ENCODE data around the gene CHRNA3.
"Not testable (repeated sequence)": the region's sequence is repeated elsewhere in the genome, so short reads cannot be mapped to it uniquely, and the experiment has no call there.

The CHRNA3 gene

GRCh38 chr15:78565951-78566774 lies 54.6 kb downstream of the CHRNA3 start:
- Histone ChIP-seq H3K4me3 (peak overlapping the region; percentile 36 to 64 (median 47)), H3K27ac (peak overlapping the region in 2 of 21 experiments; percentile 16 to 37)

- Histone ChIP-seq H3K4me3 (peak within 1 kb of the TSS; percentile 36 to 64 (median 47)), H3K27ac (peak within 1 kb of the TSS in 4 of 21 experiments; percentile 16 to 37 (median 32))
These were observed 55.5 kb downstream of the CHRNA3 start, which contains the start of gene CHRNA5 for GRCh38 chr15:78565097-78565950. Gene CHRNA5 (plus strand): TSS chr15:78565520. CDS start chr15:78565720, 200 bp downstream.

- Histone ChIP-seq H3K4me3 (peak overlapping the region in 5 of 7 experiments; percentile 36 to 64 (median 51)), H3K27ac (peak overlapping the region in 1 of 21 experiments; percentile 35)
These were observed 56.1 kb downstream of the CHRNA3 start for GRCh38 chr15:78564743-78565096.

DNA sequence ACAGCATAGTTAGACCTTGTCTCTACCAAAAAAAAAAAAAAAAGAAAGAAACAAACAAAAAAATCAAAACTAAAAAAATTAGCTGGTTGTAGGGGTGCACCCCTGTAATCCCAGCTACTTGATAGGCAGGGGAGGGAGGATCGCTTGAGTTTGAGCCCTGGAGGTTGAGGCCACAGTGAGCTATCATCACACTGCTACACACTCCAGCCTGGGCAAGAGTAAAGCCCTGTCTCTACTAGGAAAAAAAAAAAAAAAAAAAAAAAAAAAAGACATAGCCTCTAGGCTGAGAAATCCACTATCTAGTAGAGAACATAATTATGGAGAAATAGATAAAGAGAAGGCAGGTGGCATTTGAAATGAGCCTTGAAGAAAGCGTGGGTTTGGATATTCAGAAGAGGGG lies 57.7 kb downstream of the CHRNA3 start:
- H3K27ac ChIP-seq = no peak overlapping the region
- H3K4me3 ChIP-seq = no peak overlapping the region

- Histone ChIP-seq H3K27ac (no peak overlapping the region), H3K4me3 (no peak overlapping the region)
These were observed 59.3 kb downstream of the CHRNA3 start for GRCh38 chr15:78561490-78561889.

- H3K4me3 ChIP-seq, H3K27ac ChIP-seq: not testable (repeated sequence)
These were observed 60.6 kb downstream of the CHRNA3 start for GRCh38 chr15:78560201-78560600.

DNA sequence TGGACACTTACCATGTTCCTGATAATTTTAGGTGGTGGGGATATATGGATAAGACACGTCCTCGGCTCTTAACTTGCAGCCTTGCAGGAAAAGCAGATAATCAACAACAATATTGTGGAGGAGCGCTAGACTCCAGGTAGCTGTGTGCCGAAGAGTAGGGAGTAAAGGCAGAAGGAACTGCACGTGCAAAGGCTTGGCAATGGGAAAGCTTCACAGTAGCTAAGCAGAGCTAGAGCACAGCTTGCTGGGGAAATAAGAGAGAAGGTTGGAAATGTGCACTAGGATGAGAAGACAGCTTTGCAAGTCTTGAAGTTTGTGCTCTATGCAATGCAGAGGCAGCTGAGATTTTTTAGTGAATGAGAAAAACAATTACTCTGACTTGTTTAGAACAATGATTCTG lies 68.2 kb downstream of the CHRNA3 start:
- Histone ChIP-seq H3K4me3 (no peak overlapping the region), H3K27ac (no peak overlapping the region)

DNA sequence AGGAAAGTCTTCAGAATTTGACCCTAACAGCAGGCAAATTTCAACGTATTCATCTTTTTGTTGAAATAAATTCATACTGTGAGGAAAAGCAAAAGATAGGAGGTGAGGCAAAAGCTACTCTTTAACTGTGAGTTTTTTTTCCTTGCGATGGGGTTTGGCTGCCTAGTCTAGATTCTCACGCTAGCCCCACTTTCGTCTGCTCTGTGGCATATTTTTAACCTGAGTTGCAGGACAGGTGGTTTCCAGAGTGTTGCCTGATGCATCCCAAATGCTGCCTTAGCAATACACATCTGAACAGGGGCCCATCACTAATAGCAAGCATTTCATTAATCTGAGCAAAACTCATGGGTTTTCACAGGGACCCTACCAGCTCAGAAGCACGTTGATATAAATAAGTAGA lies 68.9 kb downstream of the CHRNA3 start:
- H3K4me3 ChIP-seq = no peak overlapping the region

DNA sequence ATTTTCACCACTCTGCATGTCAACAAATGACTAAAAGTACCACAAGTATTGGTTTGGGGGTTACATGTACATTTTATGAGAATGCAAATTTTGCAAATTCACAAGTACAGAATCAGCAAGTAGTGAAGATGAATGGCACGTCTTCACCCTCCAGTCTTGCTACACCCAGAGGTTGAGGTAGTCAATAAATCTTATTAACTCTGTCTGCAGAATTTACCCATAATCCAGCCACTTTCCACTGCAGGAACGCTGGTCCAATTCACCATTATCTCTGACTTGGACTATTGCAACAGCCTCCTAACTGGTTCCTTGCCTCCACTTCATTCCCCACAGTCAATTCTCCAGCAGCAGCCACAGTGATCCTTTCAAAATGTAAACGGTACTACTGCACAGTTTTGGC lies 70.0 kb downstream of the CHRNA3 start:
- Histone ChIP-seq H3K4me3 (no peak overlapping the region), H3K27ac (no peak overlapping the region)

More for the DNA sequence above, 68.9 kb downstream of the CHRNA3 start:
- no peak overlapping the region for H3K27ac ChIP-seq

- no peak overlapping the region for H3K4me3 ChIP-seq
- no peak overlapping the region for H3K27ac ChIP-seq
These were observed 70.6 kb downstream of the CHRNA3 start for GRCh38 chr15:78550194-78550593.
